Kidney capillary endothelial cell (primary cell): ENCODE results near the gene UBE2A.
A peak's percentile ranks its signal among the peaks of the same experiment; 100 is the strongest.

Source experiments
- DNase-seq: peaks from one replicate; pipeline ENCODE4 v3.0.0-alpha.2; 2018; ENCODE audit warnings: low spot score

UBE2A gene

GRCh38 chrX:119607018-119607389 is 32.6 kb downstream of the UBE2A start:
- no peak for DNase-seq

DNA sequence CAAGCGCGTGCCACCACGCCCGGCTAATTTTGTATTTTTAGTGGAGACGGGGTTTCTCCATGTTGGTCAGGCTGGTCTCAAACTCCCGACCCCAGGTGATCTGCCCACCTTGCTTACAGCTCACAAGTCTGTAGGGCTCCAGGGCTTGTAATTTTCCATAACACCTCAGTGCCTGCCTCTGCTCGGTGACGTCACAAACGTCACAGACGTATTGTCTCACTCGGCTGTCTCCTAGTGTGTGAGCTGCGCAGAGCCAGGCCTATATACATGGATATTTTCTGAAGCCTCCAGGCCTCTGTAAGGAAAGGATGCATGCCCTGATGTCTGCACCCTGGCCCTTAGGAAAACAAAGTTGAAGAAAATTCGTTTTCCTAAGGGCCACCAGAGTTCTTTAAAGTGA is 40.4 kb downstream of the UBE2A start:
- DNase-seq, result no peak

GRCh38 chrX:119617517-119618164 is 43.3 kb downstream of the UBE2A start:
- DNase-seq, result no peak

- DNase-seq, result no peak
Measured at GRCh38 chrX:119618439-119618838, 44.1 kb downstream of the UBE2A start.

DNA sequence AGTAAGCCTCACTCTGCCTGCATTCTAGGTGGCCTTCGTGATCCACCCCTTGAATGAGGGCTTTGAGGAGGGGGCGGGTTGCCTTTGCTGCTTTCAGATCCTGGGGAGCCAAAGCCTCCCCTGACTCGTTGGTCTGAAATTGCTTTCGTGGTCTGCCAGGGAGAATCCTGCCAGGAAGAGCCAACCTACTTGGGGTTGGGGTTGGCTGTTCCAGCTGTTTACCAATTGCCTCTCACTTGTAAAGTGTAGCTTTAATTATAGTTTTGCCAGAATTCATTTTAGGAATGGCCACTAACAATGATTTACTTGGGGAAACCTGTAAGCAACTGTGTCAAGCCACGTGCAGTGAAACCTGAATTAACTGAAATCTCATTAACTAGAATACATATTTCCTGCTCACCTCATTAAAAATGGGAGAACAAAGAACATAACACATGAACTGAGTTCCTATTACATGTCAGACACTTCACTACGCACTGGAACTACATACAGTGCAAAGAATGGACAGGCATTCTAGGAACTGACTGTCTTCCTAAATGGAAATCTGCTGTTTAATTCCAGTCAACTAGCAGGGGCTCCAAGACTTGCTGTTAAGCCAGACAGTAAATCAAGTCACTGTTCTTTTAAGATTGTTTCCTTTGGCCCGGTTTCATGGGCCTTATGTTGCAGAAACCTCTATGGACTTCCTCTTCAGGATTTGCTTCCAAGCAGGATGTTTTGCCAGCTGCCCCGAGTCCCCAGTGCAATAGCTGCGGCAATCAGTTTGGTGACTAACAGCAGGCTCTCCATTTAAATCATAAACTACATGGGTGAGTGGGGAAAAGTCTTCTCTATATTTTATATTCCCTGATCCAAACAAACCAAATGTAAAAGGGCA is 48.2 kb downstream of the UBE2A start:
- DNase-seq, result peak; percentile 6

GRCh38 chrX:119624417-119624816 is 50.1 kb downstream of the UBE2A start:
- DNase-seq, result no peak

GRCh38 chrX:119624951-119625668 is 50.7 kb downstream of the UBE2A start:
- no peak for DNase-seq

DNA sequence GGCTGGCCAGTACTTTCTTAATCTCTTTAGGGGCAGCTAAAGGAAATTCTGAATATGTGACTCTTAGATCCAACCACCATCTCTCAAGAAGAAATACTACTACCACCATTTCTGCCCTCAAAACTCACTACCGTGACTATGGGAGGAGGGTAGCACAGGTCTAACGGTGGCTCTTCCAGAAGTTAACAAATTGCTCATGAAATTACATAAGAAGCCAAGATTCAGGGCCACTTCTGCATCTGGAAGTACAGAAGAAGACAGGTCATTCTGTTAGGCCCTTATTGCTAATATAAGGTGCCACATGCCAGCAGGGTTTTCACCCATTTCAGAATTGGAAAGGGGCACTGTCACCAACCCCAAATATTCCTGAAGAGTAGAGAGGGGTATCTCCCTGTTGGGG is 51.5 kb downstream of the UBE2A start:
- no peak for DNase-seq
